ENCODE data around the gene GPER1.
A peak's percentile ranks its signal among the peaks of the same experiment; 100 is the strongest.

GPER1 gene

DNA sequence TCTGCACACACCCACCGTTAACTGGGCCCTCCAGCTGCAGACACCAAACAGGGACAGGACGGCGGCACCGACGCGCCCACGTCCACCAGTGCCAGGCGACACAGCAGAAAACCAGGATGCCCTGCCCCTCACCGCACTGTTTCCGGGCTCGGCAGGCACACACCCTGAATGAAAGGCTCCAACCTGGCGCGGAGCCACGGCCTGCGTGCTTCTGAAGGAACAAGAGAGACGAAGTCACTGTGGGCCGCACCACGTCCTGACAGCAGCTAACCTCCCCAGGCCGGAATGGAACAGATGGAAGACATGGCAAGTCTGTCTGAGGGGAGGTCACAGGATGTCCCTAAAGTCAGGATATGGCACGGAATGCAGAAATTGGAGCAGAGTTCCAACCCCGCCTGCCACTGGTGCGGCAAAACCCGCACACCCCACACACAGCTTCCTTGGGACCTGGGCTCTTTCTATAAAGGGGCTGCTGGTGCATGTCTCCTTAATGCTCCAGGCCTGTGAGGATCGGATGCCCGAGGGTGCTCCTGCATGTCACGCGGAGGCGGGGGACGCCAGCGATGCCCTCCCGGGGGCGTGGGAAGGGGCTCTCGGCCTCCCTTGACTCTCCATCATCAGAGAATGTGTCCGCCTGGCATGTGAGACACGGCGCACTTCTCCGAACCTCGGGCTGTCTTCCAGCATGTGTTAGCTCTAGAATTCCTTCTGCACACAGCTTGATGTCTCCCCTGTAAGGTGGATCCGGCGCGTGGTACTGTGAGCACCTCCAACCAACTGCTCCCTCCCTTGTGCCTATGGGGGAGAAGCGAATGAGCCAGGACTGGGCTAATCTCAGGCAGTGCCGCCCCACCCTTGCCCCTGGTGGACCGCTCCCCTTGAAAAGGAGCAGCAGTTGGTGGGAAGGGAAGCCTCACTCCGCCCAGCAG, 3.9 kb upstream of the GPER1 start:
- H3K4me3 ChIP-seq (replicated peaks; ENCODE audit: low read depth, low read length): no peak overlapping the region
- no peak for DNase-seq (ENCODE audit: low read depth)
- TF ChIP-seq, protein P1, sequence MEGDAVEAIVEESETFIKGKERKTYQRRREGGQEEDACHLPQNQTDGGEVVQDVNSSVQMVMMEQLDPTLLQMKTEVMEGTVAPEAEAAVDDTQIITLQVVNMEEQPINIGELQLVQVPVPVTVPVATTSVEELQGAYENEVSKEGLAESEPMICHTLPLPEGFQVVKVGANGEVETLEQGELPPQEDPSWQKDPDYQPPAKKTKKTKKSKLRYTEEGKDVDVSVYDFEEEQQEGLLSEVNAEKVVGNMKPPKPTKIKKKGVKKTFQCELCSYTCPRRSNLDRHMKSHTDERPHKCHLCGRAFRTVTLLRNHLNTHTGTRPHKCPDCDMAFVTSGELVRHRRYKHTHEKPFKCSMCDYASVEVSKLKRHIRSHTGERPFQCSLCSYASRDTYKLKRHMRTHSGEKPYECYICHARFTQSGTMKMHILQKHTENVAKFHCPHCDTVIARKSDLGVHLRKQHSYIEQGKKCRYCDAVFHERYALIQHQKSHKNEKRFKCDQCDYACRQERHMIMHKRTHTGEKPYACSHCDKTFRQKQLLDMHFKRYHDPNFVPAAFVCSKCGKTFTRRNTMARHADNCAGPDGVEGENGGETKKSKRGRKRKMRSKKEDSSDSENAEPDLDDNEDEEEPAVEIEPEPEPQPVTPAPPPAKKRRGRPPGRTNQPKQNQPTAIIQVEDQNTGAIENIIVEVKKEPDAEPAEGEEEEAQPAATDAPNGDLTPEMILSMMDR (IDR thresholded peaks at IDR 0.05; ENCODE audit: low read length, missing control alignments): no peak

DNA sequence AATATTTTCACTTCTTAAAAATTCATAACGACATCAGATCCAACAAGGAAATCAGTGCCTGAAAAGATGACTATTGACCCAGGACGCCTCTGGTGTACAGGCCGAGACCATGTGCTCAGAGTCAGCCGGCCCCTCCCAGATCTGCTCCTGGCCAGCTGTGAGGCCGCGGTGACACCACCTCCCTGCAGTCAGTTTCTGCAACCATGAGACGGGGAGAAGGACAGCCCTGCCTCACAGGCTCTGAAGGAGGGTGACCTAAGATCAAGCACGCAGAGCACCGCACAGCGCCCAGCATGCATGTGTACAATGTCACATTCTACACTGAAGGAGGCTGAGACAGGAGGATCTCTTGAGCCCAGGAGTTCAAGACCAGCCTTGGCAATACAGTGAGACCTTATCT, 2.6 kb upstream of the GPER1 start:
- DNase-seq (ENCODE audit: low read depth): no peak

DNA sequence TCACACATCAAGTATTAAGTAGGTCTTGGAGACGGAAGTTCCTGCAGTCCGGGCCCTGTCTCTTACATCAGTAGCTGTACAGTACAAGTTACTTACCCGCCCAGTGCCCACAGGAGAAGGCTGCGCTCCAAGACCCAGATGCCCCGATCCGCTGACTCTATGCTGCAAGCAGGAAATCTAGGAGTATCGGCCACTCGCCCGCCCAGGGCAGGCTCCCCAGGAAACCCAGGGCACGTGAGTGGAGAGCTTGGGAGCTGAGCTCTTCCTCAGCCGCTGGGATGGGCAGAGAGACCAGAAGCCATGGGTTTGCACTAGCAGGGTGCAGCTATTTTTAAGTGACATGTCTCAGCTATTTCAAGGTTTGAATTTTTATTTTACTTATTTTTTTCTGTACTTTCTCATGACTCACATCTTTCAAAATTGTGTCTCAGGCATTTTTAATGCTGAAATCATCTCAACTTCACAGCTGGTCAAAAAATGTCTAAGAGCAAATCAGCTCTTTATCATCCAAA, 1.9 kb upstream of the GPER1 start:
- no peak overlapping the region for H3K4me3 ChIP-seq (replicated peaks; ENCODE audit: low read depth, low read length)
- TF ChIP-seq, protein P1 (IDR thresholded peaks at IDR 0.05; ENCODE audit: low read length, missing control alignments): no peak
- DNase-seq (ENCODE audit: low read depth): no peak

More for the DNA sequence above, 2.6 kb upstream of the GPER1 start:
- no peak overlapping the region for H3K4me3 ChIP-seq (replicated peaks; ENCODE audit: low read depth, low read length)
- TF ChIP-seq, protein P1 (IDR thresholded peaks at IDR 0.05; ENCODE audit: low read length, missing control alignments): no peak

GRCh38 chr7:1086588-1087464, 1.1 kb upstream of the GPER1 start:
- H3K4me3 ChIP-seq (replicated peaks; ENCODE audit: low read depth, low read length): peak overlapping the region; percentile 54
- TF ChIP-seq, protein P1 (IDR thresholded peaks at IDR 0.05; ENCODE audit: low read length, missing control alignments): peak; percentile 62
- peak; percentile 64 for DNase-seq (ENCODE audit: low read depth)

- TF ChIP-seq, protein P1 (IDR thresholded peaks at IDR 0.05; ENCODE audit: low read length, missing control alignments): no peak
- peak overlapping the region; percentile 54 for H3K4me3 ChIP-seq (replicated peaks; ENCODE audit: low read depth, low read length)
- DNase-seq (ENCODE audit: low read depth): peak; percentile 14
Measured at GRCh38 chr7:1087465-1087814, 473 bp upstream of the GPER1 start.

DNA sequence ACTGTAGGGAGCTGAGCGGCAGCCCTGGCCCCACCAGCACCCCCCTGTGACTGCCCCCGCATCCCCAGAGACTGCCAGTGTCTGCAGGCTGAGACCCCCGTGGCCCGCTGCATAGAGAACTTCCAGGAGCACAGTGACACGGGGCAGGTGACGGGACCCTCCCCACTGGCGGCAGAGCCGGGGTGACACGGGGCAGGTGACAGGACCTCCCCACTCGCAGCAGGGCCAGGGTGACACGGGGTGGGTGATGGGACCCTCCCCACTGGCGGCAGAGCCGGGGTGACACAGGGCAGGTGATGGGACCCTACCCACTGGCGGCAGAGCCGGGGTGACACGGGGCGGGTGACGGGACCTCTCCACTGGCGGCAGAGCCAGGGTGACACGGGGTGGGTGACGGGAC, 2.3 kb downstream of the GPER1 start:
- no peak overlapping the region for H3K4me3 ChIP-seq (replicated peaks; ENCODE audit: low read depth, low read length)
- TF ChIP-seq, protein P1 (IDR thresholded peaks at IDR 0.05; ENCODE audit: low read length, missing control alignments): no peak
- no peak for DNase-seq (ENCODE audit: low read depth)
